Measurements from ENCODE around the gene TMEM62.

DNA sequence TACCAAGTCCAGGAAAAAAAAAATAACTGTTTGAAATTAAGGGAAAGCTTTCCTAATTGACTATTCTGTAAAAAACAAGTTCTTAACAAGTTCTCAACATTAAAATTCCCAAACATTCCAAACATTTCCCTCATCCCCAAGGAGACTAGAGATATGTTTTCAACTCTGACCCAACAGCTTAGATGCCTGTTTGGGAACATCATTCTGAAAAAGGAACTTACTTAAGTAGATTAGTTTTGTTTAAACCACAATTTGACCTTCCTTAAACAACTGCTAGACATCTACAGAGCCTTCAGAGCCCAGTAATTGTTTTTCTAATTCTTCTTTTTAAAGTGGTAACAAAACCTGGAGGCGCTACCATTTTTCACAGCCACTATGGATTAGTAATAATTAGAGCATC, 40.4 kb upstream of the TMEM62 start:
- TF ChIP-seq, protein P1, sequence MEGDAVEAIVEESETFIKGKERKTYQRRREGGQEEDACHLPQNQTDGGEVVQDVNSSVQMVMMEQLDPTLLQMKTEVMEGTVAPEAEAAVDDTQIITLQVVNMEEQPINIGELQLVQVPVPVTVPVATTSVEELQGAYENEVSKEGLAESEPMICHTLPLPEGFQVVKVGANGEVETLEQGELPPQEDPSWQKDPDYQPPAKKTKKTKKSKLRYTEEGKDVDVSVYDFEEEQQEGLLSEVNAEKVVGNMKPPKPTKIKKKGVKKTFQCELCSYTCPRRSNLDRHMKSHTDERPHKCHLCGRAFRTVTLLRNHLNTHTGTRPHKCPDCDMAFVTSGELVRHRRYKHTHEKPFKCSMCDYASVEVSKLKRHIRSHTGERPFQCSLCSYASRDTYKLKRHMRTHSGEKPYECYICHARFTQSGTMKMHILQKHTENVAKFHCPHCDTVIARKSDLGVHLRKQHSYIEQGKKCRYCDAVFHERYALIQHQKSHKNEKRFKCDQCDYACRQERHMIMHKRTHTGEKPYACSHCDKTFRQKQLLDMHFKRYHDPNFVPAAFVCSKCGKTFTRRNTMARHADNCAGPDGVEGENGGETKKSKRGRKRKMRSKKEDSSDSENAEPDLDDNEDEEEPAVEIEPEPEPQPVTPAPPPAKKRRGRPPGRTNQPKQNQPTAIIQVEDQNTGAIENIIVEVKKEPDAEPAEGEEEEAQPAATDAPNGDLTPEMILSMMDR (IDR thresholded peaks at IDR 0.05): no peak
- no peak for TF ChIP-seq POLR2A (IDR thresholded peaks at IDR 0.05)
